ENCODE data around the gene RFXANK.
"Not testable (repeated sequence)": the region's sequence is repeated elsewhere in the genome, so short reads cannot be mapped to it uniquely, and the experiment has no call there.

RFXANK gene

GRCh38 chr19:19192078-19192882, at the start of gene RFXANK, which contains the start of gene BORCS8:
RFXANK (plus strand) TSS chr19:19192258; CDS start chr19:19193947, 1,689 bp downstream.
BORCS8 (minus strand) TSS chr19:19192152; CDS start chr19:19192117, 35 bp downstream.
- peak; percentile 98 for DNase-seq

- DNase-seq, result no peak
These were observed 49.7 kb upstream of the RFXANK start for GRCh38 chr19:19142347-19142746.

DNA sequence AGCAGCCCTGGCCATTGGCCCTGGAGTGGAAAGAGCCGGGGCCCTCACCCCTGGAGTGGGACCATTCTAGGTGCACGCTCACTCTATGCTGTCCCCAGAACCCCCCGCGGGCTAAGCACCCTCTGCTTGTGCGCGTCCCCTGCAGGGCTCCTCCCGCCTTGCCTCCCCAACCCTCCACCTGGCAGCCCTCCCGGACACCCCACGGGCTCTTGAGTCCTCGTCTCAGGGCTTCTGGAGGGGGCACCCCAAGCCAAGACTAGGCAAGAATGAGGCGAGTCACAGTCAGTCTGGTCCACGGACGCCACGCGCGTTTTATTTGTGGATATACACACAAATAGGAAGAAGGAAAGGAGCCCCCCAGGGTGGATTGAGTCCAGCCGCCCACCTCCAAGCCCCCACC, 46.8 kb upstream of the RFXANK start:
- no peak for DNase-seq

GRCh38 chr19:19145684-19146608, 46.1 kb upstream of the RFXANK start:
- DNase-seq, result peak; percentile 75

DNA sequence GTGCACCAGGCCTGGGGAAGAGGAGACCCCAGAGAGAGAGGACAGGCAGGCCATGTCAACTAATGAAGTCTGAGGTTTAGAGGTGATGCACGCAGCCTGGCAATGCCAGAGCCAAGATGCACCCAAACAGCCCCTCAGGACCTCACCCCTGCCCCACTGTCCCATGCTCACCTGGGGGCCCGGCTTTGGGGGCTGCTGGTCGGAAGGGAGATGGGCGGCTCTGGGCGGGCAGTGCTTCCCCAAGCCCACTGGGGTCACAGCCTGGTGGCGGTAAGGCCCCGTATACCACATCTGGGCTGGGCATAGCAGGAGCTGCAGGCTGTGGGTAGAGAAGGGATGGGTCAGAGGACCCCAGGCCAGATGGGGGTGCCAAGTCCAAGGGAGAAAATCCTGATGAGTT, 45.2 kb upstream of the RFXANK start:
- DNase-seq, result no peak

GRCh38 chr19:19147344-19147743, 44.7 kb upstream of the RFXANK start:
- no peak for DNase-seq

DNA sequence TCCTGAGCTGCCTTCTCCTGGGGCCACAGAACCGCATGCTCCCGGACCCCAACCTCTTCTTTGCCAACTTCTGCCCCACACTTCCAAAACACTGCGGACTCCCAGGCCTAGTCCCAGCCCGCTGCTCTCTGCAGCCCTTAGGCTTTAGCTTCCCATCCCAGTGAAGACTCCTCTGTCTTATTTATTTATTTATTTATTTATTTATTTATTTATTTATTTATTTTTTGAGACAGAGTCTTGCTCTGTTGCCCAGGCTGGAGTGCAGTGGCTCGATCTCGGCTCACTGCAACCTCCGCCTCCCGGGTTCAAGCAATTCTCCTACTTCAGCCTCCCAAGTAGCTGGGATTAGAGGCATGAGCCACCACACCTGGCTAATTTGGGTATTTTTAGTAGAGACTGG, 43.6 kb upstream of the RFXANK start:
- not testable (repeated sequence) for DNase-seq

- DNase-seq, result no peak
These were observed 42.6 kb upstream of the RFXANK start for GRCh38 chr19:19149435-19149834.

DNA sequence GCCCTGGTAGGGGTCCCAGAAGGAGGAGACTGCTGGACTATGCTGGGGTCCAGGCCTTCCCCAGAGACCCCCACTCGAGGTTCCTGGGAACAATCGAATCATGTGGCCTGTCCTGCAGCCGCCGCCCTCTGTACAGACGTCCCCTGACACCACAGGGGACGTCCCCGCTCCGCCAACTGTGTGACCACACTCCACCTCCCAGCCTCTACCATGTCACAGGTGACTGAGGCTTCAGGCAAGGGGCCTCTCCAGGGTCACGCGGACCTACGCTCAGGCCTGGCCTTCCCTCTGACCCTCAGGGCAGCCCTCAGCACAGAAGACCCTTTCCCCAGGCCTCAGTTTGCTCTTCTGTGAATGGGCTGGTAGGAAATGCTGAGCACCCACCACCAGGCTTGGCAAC, 40.6 kb upstream of the RFXANK start:
- DNase-seq, result no peak

GRCh38 chr19:19152668-19153384, 39.2 kb upstream of the RFXANK start:
- DNase-seq, result no peak

GRCh38 chr19:19154768-19155494, 37.1 kb upstream of the RFXANK start:
- no peak for DNase-seq

DNA sequence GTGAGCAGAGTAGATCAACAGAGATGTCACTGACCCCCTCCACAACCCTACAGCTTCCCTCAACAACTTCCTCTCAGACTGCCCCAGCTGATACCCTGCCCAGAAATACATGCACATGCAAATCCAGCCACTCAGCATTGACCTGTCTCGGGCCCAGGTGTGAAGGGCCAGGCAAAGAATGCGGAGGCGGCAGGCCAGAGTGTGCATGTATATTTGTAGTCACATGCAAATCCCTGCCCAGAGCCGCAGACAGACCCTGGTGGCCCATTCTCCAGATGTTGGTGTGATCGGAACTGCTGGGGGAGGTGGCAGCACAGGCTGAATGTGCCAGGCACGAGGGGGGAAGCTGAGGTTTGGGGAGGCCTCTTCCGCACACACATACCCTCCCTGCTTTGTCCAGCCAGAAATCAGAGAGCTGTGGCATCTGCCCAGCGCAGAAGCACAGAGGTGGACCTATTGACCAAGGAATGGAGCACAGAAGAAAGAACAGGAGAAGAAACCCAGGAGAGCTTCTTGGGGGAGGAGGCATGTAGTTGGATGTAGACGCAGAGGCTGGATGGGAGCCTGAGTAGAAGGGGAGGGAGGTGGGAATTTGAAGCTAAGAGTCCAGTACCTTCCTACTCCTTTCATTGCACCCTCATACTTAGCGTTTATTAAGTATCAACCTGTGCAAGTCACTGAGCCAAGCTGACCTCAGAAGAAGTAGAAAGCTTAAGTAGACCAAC, 36.4 kb upstream of the RFXANK start:
- no peak for DNase-seq

DNA sequence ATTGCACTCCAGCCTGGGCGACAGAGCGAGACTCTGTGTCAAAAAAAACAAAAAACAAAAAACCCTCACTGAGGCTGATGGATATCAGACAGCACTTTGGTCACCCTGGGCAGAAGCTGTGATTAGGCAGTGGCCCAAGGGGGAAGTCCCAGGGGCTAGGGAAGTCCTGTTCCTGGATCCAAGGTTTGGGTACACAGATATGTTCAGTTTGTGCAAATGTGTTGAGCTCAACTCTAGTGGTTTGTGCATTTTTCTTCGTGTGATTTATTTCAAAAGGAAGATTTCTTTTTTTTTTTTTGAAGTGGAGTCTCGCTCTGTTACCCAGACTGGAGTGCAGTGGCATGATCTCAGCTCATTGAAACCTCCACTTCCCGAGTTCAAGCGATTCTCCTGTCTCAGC, 34.2 kb upstream of the RFXANK start:
- DNase-seq, result no peak

DNA sequence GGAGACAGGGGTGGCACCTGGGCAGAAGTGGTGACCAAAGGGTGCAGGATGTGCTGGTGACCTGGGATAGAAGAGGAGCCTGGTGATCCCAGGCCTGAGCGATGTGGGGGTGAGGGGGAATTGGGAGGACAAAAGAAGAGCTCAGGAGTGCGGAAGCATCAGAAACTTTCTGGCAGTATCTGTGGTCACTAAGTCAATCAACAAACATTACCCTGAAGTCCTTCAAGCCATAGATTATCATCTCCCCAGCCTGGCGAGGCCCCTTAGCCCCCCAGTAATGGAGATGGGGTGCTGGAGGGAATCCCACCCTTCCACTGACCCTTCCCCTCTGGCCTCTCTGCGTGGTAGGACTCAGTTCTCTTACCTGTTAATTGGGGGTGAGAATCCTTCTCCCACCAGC, 32.5 kb upstream of the RFXANK start:
- DNase-seq, result no peak

DNA sequence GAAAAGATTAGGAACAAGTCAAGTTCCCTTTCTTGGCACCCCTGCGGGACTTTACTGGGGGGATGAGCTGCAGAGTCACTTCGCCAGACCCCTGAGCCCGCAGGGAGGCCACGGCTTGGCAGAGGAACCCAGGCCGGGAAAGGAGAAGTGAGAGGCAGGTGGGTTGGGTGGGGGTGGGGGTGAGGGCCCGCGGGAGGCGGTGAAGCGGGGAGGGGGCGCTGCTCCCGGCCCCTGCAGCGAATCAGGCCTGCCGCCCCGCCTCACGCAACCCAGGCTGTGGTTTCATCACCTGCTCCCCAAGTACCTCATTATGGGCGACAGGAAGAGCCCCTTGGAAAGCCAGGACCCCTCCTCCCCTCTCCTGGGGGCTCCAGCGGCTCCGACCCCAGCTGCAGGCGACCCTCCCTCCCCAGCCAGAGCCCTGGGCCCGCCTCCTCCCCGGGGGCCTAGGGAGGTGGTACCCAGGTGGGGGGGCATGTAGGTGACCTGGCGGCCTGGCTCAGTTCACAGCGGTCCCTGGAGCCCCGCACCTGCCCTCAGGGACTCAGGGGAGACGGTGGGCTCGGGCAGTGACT, 31.5 kb upstream of the RFXANK start:
- DNase-seq, result no peak

- DNase-seq, result no peak
These were observed 29.6 kb upstream of the RFXANK start for GRCh38 chr19:19162495-19162894.

DNA sequence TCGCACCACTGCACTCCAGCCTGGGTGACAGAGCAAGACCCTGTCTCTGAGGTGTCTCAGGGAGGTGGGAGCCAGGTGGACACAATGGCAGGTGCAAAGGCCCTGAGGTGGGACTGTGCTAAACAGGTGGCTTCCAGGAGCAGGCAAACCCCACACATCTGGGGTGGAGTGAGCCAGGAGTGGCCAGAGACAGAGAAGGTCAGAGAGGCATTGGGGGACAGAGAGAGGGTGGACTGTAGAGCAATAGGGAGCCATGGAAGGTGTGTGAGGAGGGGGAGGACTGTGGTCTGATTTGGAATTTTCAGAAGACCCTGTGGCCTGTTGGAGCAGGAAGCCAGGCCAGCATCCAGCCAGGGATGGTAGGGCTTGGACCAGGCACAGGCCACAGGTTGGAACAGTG, 26.7 kb upstream of the RFXANK start:
- no peak for DNase-seq

- DNase-seq, result no peak
These were observed 24.4 kb upstream of the RFXANK start for GRCh38 chr19:19167612-19168011.

GRCh38 chr19:19169236-19170052, 22.6 kb upstream of the RFXANK start:
- no peak for DNase-seq
